ENCODE results near the gene TRIM47. TPM values are rescaled to one million over a fixed set of nuclear protein-coding genes. Genes with fewer than 3 reads are reported as not detected.

Gene TRIM47
- total and polyA plus RNA-seq, 2 of the 13 experiments (the other 11 are each of a cell fraction or from before 2014, with no cell fraction given), result 33.5 to 82.0 TPM

DNA sequence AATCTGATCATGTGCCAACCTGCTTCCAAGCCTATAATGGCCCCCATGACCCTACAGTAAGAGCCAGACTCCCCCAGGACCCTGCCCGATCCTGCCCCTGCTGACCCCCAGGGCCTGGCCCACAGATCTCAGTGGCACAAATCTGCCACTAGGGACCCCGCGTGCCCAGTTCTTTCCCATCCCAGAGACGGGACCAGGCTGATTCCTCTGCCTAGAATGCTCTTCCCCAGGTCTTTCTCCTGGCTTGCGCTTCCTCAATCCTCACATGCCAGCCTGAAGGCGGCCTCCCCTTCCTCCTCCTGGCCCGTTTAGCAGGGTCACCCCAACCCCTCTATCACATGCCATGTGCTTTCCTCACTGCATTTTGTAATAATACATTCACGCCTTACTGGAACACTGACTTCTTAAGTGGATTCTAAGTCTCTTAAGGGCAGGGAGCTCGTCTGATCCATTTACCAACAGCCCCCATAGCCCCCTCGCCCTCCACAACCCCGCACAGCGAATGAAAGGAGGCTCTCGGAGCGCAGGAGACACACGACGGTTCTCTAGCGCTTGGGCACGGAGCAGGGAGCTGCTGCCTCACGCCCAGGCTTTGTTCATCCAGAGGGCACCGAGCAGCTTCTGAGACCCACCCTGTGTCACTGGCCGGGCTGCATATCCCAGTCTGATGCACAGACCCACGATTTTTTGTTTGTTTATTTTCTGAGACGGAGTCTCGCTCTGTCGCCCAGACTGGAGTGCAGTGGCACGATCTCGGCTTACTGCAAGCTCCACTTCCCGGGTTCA, 17.2 kb upstream of the TRIM47 start (continued):
- TF ChIP-seq, protein P1, sequence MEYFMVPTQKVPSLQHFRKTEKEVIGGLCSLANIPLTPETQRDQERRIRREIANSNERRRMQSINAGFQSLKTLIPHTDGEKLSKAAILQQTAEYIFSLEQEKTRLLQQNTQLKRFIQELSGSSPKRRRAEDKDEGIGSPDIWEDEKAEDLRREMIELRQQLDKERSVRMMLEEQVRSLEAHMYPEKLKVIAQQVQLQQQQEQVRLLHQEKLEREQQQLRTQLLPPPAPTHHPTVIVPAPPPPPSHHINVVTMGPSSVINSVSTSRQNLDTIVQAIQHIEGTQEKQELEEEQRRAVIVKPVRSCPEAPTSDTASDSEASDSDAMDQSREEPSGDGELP (IDR thresholded peaks at IDR 0.05; ENCODE audit: borderline replicate concordance, low read depth), result no peak
- TF ChIP-seq, protein P2, sequence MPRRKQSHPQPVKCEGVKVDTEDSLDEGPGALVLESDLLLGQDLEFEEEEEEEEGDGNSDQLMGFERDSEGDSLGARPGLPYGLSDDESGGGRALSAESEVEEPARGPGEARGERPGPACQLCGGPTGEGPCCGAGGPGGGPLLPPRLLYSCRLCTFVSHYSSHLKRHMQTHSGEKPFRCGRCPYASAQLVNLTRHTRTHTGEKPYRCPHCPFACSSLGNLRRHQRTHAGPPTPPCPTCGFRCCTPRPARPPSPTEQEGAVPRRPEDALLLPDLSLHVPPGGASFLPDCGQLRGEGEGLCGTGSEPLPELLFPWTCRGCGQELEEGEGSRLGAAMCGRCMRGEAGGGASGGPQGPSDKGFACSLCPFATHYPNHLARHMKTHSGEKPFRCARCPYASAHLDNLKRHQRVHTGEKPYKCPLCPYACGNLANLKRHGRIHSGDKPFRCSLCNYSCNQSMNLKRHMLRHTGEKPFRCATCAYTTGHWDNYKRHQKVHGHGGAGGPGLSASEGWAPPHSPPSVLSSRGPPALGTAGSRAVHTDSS (CRISPR knock-in tag; conservative IDR thresholded peaks at IDR 0.05), result no peak
- TF ChIP-seq ZNF75D (CRISPR knock-in tag; IDR thresholded peaks at IDR 0.05; ENCODE audit: borderline replicate concordance) (no peak), REL (CRISPR knock-in tag; conservative IDR thresholded peaks at IDR 0.05) (no peak), ZNF331 (CRISPR knock-in tag; IDR thresholded peaks at IDR 0.05) (no peak), ZNF296 (CRISPR knock-in tag; conservative IDR thresholded peaks at IDR 0.05) (no peak), NFKB2 (CRISPR knock-in tag; IDR thresholded peaks at IDR 0.05; ENCODE audit: borderline replicate concordance) (no peak), NR3C1 (CRISPR knock-in tag; IDR thresholded peaks at IDR 0.05) (no peak), ZFP36 (IDR thresholded peaks at IDR 0.05; ENCODE audit: borderline replicate concordance, low read depth, low read length, partially characterized antibody) (no peak), IRF2 (CRISPR knock-in tag; IDR thresholded peaks at IDR 0.05) (no peak), PITX1 (CRISPR knock-in tag; IDR thresholded peaks at IDR 0.05) (peak; percentile 47; the same call in 1 of the 2 replicates), RBFOX2 (IDR thresholded peaks at IDR 0.05; ENCODE audit: low read depth, low read length) (no peak)
- TF ChIP-seq, protein P3, sequence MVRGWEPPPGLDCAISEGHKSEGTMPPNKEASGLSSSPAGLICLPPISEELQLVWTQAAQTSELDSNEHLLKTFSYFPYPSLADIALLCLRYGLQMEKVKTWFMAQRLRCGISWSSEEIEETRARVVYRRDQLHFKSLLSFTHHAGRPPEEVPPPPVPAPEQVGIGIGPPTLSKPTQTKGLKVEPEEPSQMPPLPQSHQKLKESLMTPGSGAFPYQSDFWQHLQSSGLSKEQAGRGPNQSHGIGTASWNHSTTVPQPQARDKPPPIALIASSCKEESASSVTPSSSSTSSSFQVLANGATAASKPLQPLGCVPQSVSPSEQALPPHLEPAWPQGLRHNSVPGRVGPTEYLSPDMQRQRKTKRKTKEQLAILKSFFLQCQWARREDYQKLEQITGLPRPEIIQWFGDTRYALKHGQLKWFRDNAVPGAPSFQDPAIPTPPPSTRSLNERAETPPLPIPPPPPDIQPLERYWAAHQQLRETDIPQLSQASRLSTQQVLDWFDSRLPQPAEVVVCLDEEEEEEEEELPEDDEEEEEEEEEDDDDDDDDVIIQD (CRISPR knock-in tag; IDR thresholded peaks at IDR 0.05; ENCODE audit: low read depth), result no peak
- TF ChIP-seq, protein P4, sequence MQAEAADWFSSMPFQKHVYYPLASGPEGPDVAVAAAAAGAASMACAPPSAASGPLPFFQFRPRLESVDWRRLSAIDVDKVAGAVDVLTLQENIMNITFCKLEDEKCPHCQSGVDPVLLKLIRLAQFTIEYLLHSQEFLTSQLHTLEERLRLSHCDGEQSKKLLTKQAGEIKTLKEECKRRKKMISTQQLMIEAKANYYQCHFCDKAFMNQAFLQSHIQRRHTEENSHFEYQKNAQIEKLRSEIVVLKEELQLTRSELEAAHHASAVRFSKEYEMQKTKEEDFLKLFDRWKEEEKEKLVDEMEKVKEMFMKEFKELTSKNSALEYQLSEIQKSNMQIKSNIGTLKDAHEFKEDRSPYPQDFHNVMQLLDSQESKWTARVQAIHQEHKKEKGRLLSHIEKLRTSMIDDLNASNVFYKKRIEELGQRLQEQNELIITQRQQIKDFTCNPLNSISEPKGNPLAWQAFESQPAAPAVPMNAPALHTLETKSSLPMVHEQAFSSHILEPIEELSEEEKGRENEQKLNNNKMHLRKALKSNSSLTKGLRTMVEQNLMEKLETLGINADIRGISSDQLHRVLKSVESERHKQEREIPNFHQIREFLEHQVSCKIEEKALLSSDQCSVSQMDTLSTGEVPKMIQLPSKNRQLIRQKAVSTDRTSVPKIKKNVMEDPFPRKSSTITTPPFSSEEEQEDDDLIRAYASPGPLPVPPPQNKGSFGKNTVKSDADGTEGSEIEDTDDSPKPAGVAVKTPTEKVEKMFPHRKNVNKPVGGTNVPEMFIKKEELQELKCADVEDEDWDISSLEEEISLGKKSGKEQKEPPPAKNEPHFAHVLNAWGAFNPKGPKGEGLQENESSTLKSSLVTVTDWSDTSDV (CRISPR knock-in tag; IDR thresholded peaks at IDR 0.05), result no peak
- TF ChIP-seq, protein P5, sequence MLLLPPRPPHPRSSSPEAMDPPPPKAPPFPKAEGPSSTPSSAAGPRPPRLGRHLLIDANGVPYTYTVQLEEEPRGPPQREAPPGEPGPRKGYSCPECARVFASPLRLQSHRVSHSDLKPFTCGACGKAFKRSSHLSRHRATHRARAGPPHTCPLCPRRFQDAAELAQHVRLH (CRISPR knock-in tag; IDR thresholded peaks at IDR 0.05; ENCODE audit: borderline replicate concordance, low read depth), result no peak
- TF ChIP-seq, protein P6, sequence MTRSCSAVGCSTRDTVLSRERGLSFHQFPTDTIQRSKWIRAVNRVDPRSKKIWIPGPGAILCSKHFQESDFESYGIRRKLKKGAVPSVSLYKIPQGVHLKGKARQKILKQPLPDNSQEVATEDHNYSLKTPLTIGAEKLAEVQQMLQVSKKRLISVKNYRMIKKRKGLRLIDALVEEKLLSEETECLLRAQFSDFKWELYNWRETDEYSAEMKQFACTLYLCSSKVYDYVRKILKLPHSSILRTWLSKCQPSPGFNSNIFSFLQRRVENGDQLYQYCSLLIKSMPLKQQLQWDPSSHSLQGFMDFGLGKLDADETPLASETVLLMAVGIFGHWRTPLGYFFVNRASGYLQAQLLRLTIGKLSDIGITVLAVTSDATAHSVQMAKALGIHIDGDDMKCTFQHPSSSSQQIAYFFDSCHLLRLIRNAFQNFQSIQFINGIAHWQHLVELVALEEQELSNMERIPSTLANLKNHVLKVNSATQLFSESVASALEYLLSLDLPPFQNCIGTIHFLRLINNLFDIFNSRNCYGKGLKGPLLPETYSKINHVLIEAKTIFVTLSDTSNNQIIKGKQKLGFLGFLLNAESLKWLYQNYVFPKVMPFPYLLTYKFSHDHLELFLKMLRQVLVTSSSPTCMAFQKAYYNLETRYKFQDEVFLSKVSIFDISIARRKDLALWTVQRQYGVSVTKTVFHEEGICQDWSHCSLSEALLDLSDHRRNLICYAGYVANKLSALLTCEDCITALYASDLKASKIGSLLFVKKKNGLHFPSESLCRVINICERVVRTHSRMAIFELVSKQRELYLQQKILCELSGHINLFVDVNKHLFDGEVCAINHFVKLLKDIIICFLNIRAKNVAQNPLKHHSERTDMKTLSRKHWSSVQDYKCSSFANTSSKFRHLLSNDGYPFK (CRISPR knock-in tag; IDR thresholded peaks at IDR 0.05; ENCODE audit: borderline replicate concordance), result peak; percentile 68; the same call in 1 of the 2 replicates

Measured in HepG2 (cell line).